NCI-H1436 treated with DMSO at 0.1 percent for 48 hours (cell line): ENCODE measurements around the gene PAAF1.
"Not testable (repeated sequence)": the region's sequence is repeated elsewhere in the genome, so short reads cannot be mapped to it uniquely, and the experiment has no call there.

ENCODE experiments used
- DNase-seq: peaks from one replicate; lab custom pipeline; 2025; lab: John Stamatoyannopoulos, UW

PAAF1 gene

GRCh38 chr11:73876424-73877310 is at the start of gene PAAF1, which contains the start of gene COA4:
Gene PAAF1 (plus strand): TSS chr11:73876999. CDS start chr11:73877022, 23 bp downstream.
Gene COA4 (minus strand): TSS chr11:73876846. CDS start chr11:73873378, 3,468 bp downstream.
- peak; percentile 86 for DNase-seq

DNA sequence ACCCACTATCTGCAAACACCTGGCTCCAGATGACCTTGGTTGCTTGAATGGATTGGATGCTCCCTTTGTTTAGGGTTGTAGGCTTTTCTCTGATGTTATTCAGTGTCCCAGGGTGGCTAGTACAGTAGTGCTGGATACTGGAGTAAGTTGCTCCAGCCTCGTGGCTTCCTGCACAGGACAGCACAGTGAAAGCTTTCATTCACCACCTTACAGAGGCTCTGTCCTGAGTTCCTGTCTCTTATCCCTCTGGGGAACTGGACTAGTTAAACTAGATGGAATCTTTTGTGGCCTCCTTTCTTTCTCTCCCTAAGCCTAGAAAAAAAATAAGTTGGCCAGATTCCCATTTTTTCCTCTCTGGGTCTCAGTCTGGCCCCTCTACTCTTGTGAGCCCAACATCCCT is 46.5 kb upstream of the PAAF1 start:
- no peak for DNase-seq

GRCh38 chr11:73833067-73833466 is 43.7 kb upstream of the PAAF1 start:
- DNase-seq = no peak

GRCh38 chr11:73838443-73839122 is 38.2 kb upstream of the PAAF1 start:
- no peak for DNase-seq

- no peak for DNase-seq
Observed at GRCh38 chr11:73839123-73839457, 37.7 kb upstream of the PAAF1 start.

DNA sequence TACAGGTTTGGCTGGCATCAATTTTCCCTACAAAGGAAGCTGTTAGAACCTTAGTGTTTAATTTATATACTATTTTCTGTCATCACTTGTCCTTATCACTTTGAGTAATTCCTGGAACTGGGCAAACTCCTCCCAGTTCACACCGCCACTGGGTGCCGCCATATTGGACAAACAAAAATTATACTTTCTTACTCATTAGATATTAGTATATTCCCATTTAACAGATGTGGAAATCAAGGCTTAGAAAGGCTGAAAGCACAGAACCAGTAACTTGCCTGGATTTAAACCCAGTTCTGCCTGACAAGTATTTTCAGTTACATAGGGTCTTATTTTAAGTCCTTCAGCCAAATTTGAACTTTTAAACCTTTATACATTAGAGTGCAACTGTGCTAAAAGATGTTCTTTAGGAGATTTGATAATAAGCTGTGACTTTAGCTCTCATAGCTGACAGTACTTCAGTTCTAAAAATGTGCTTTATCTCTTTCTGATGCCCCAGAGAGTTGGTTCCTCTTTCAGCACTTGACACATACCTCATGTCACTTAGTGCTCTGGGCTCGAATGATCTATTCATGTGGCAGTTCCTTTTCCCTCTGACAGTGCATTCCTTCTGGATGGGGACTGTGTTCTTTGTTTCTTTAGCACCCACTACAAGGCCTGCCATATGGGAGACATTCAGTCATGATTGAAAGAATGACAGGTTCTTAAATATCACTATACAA is 25.6 kb upstream of the PAAF1 start:
- no peak for DNase-seq

- no peak for DNase-seq
Observed at GRCh38 chr11:73852049-73852448, 24.8 kb upstream of the PAAF1 start.

- DNase-seq = no peak
Observed at GRCh38 chr11:73854680-73855079, 22.1 kb upstream of the PAAF1 start.

DNA sequence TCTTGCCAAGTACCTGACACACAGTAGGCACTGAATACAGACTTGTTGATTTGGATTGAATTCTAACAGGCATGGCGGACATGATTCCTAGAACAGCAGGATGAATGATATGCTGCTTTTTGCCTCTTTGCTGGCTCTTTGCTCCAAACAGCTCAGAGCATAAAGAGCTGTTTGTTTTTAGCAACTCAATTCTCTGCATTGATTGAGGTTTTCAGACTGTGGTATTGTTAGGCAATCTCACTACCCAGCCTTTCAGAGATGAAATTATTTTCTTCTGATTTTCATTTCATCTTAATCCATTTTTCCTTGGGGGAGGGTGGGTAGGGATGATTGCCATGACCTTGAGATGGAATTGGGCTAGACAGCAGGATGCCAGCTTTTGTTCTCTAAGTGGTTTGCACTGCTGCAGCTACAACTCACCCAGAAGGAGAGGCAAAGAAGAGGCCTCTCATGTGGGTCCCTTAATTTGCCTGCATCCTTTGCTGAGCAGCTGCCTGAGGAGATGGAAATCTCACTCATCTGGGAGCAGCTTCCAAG is 20.7 kb upstream of the PAAF1 start:
- DNase-seq = no peak

- no peak for DNase-seq
Observed at GRCh38 chr11:73859671-73860070, 17.1 kb upstream of the PAAF1 start.

GRCh38 chr11:73860202-73860601 is 16.6 kb upstream of the PAAF1 start:
- no peak for DNase-seq

- no peak for DNase-seq
Observed at GRCh38 chr11:73862986-73863385, 13.8 kb upstream of the PAAF1 start.

DNA sequence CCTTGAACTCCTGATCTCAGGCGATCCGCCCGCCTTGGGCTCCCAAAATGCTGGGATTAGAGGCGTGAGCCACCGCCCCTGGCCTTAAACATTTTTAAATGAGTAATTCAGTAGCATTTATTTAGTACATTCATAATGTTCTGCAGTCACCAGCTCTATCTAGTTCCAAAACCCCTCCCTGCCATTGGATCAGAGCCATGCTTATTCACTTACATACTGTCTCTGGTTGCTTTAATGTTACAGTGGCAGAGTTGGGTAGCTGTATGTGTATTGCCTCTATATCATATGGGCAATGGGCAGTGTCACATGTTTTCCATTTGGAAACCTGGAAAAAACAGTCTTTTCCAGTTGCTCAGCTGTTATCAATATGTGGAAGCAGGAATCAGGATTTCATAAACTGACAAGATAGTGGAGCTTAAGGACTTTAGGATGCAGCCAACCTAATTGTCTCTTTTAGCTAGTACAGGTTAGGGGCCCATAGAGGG is 10.7 kb upstream of the PAAF1 start:
- DNase-seq = no peak

DNA sequence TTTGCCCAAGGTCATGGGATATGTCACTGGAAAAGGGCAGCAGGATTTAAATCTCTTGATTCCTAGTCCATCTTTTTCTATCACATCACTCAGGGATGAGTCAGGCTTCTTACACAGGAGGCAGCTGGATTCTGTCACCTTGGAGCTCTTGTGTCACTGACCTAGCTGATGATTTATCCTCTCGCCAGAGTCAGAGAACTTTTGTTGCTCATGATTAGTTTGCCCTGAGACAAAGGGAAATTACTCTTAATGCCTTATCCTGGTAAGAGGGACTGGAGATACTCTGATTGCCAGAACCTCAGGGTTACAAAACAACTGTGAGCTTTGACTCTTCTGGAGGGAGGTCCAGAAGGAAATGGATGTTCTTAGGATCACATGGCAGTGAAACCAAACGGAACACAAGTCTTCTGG is 10.2 kb upstream of the PAAF1 start:
- DNase-seq = no peak

DNA sequence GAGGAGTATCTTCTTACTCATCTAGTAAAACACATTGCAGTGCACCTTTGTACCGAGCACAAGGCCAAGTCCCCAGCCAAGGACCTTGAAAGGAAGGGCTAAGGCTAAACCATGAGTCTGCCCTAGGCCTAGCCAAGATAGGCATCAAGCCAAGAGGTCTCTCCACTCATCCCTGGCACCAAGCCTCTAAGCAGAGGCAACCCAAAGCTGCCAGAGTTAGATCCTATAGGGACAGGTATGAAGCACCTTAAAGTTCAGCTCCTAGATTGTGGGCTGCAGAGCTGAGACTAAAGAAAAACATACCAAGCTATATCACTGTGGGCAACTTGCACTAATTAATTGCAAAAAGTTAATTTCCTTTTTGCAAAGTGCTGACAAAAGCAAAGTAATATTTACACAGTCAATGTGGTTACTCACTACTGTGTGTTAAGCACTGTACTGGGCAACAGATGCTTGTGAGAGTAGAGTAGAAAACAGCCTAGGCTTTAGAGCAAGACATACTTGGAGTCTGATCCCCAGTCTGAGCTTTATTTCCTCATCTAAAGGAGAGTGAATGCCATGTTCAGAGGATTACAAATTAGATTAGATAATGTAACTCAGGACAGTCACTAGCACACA is 7.4 kb upstream of the PAAF1 start:
- no peak for DNase-seq

GRCh38 chr11:73870261-73870660 is 6.5 kb upstream of the PAAF1 start:
- DNase-seq = no peak

DNA sequence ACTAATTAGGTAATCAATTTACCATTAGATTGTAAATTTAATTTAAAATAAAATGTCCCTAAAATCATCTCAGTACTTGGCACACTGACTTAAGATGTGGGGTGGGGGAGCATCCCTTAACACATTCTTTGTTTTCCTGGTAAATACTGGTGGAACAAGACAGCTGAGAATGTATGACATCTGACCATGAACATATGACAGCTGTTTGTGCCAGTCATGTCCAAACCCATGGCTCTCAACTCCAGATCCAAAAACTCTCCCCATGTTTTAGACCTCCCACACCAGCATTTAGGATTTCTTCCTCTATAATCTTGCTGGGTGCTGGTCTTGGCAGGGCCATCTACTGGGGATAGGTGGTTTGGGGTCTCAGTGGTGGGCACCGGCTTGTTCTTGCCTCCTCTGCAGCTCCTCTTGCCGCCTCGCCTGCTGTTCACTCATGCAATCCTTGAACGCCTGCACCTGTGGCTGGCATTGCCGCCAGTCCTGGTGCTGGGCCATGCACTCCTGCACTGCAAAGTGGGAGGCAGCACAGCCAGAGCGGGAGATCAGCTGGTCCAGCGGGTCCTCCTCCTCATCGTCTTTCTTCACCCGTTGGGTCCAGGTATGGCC is 3.9 kb upstream of the PAAF1 start:
- no peak for DNase-seq

DNA sequence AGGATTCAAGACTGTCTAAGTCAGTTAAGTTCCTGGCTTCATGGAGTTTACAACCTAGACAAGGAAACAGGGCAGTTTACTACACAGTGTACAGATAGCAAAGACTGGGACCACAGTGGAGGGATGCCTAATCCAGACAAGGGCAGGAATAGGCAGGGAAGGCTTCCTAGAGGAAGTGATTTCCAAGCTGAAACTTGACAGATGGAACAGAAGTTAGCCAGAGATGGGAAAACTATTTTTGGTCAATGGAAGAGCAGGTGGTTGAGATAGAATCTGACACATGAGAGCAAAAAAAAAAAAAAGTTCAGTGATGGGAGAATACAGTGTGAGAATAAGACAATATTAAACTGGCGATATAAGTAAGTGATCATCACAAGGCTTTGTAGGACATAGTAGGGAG is 1.4 kb upstream of the PAAF1 start:
- DNase-seq = no peak

DNA sequence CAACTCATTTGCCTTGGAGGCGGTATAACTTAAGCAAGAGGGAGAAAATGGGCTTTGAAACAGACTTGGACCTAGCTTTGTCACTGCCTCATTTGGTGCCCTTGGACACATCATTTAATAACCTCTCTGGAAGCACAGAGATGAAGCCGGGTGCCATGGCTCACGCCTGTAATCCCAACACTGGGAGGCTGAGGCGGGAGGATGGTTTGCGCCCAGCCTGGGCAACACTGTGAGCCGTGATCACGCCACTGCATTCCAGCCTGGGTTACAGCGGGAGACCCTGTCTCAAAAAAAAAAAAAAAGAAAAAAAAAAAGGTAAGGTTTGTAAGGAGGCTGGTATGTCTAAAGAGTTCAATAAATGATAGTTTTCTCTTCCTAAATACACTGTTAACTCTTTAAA is 959 bp upstream of the PAAF1 start:
- DNase-seq = no peak

- DNase-seq = no peak
Observed at GRCh38 chr11:73878771-73879170, 2.0 kb downstream of the PAAF1 start.

GRCh38 chr11:73880449-73880848 is 3.6 kb downstream of the PAAF1 start:
- not testable (repeated sequence) for DNase-seq
